ENCODE results near the gene TIGIT.

DNA sequence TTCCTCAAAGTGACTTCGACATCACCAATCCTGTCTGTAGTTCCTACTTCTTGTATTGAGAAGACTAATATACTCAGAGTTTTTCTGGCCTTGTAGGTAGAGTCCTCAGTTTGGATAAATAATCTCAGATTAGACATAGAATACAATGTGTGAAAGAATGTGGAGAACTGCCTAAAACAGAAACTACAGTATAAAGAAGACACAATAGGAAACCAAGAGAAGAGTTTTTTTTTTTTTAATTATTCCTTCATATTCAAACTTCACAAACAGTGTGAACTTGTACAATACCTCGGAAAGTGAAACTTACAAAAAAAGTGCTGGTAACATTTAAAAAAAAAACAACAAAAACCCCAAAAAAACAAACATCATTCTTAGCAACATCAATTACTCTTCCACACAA is 20.5 kb downstream of the TIGIT start:
- TF ChIP-seq POLR2A (IDR thresholded peaks at IDR 0.05), result no peak
- TF ChIP-seq, protein P1, sequence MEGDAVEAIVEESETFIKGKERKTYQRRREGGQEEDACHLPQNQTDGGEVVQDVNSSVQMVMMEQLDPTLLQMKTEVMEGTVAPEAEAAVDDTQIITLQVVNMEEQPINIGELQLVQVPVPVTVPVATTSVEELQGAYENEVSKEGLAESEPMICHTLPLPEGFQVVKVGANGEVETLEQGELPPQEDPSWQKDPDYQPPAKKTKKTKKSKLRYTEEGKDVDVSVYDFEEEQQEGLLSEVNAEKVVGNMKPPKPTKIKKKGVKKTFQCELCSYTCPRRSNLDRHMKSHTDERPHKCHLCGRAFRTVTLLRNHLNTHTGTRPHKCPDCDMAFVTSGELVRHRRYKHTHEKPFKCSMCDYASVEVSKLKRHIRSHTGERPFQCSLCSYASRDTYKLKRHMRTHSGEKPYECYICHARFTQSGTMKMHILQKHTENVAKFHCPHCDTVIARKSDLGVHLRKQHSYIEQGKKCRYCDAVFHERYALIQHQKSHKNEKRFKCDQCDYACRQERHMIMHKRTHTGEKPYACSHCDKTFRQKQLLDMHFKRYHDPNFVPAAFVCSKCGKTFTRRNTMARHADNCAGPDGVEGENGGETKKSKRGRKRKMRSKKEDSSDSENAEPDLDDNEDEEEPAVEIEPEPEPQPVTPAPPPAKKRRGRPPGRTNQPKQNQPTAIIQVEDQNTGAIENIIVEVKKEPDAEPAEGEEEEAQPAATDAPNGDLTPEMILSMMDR (IDR thresholded peaks at IDR 0.05), result no peak
